ENCODE data around the gene NRG3. TPM values are rescaled to one million over a fixed set of nuclear protein-coding genes. Genes with fewer than 3 reads are reported as not detected.
"Not testable (repeated sequence)": the region's sequence is repeated elsewhere in the genome, so short reads cannot be mapped to it uniquely, and the experiment has no call there.

Gene NRG3
- total and polyA plus RNA-seq, 12 donors: 0.46 to 3.8 (median 1.3) TPM

DNA sequence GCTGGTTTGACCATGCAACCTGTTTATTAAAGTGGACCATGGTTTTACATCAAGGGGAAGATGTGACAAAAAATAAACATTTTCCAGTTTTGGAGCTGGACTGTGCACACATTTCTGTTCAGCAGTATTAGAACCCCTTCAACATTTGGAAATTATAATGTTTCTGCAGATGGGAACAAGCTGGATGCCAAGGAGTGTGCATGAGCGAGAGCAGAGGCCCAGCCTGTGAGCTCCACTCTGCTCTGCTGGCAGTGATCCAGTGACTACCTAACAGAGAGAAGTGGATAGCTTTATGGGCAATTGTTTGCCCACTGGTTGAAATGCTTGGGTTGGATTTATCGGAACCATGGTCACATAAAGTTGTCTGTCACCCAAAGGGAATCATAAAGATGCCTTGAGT lies 456.7 kb downstream of the NRG3 start:
- Histone ChIP-seq H3K9me3 (replicated peaks in 1 of 3) (no peaks in the 10 kb centered on the region), H3K36me3 (replicated peaks in 1 of 2) (no peaks in the 10 kb centered on the region), H3K27ac (no peak overlapping the region), H3K27me3 (no peaks in the 10 kb centered on the region), H3K4me1 (replicated peaks in 1 of 2) (no peaks in the 10 kb centered on the region), H3K4me3 (no peak overlapping the region)
- TF ChIP-seq POLR2A (IDR thresholded peaks at IDR 0.05): no peak
- TF ChIP-seq, protein P1, sequence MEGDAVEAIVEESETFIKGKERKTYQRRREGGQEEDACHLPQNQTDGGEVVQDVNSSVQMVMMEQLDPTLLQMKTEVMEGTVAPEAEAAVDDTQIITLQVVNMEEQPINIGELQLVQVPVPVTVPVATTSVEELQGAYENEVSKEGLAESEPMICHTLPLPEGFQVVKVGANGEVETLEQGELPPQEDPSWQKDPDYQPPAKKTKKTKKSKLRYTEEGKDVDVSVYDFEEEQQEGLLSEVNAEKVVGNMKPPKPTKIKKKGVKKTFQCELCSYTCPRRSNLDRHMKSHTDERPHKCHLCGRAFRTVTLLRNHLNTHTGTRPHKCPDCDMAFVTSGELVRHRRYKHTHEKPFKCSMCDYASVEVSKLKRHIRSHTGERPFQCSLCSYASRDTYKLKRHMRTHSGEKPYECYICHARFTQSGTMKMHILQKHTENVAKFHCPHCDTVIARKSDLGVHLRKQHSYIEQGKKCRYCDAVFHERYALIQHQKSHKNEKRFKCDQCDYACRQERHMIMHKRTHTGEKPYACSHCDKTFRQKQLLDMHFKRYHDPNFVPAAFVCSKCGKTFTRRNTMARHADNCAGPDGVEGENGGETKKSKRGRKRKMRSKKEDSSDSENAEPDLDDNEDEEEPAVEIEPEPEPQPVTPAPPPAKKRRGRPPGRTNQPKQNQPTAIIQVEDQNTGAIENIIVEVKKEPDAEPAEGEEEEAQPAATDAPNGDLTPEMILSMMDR (IDR thresholded peaks at IDR 0.05): no peak
- WGBS, 4 donors: 62 to 88% (median 79%) methylated on average over 2 of the region's 2 CpGs
- intact Hi-C loops (cut with DNase I): no loop called here
- DNase-seq: no peak

DNA sequence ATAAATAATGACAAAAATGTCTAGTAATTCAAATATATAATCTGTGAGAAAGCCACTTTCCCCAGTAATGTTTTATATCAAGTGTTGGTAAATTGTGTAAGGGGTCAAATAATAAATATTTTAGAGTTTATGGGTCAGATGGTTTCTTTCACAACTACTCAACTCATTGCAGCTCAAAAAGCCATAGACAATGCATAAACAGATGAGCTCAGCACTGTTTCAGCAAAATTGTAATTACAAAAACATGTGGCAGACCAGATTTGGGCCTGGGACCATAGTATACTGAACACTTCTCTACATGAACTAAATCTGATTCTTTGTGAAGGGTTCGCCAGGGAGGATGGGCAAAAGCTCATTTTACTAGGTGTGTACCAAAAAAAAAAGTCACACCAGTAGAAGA lies 460.8 kb downstream of the NRG3 start:
- WGBS, 4 donors: 71 to 96% (median 85%) methylated on average over 1 of the region's 1 CpG
- no peak overlapping the region for H3K4me3 ChIP-seq
- intact Hi-C loops (cut with DNase I): no loop called here
- TF ChIP-seq, protein P1 (IDR thresholded peaks at IDR 0.05): no peak
- TF ChIP-seq POLR2A (IDR thresholded peaks at IDR 0.05): no peak
- no peak for DNase-seq
- H3K4me1 ChIP-seq (replicated peaks in 1 of 2): no peaks in the 10 kb centered on the region
- no peaks in the 10 kb centered on the region for H3K27me3 ChIP-seq
- no peaks in the 10 kb centered on the region for H3K9me3 ChIP-seq (replicated peaks in 1 of 3)
- H3K27ac ChIP-seq: no peak overlapping the region
- no peaks in the 10 kb centered on the region for H3K36me3 ChIP-seq (replicated peaks in 1 of 2)

DNA sequence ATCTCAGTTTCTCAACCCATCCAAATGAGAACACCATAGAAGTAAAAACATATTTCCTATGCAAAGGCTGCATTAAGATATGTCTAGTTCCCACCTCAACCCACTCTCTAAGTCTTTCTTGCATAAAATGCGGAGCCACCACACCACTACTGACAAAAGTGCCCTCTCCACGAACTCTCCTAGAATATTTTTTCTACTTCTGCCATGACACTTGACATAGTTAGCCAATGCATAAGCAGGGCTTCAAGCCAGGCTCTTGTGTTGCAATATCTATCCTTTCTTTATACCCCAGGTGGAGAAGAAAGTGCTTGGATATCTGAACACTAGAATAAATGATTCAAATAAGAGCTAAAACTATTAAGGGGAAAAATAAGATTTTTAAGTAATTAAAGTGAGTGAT lies 465.2 kb downstream of the NRG3 start:
- TF ChIP-seq, protein P1 (IDR thresholded peaks at IDR 0.05): no peak
- no peak for TF ChIP-seq POLR2A (IDR thresholded peaks at IDR 0.05)
- 63 to 73% (median 67%) methylated on average over 2 of the region's 2 CpGs for WGBS, 4 donors

GRCh38 chr10:82349590-82349989 lies 474.6 kb downstream of the NRG3 start:
- 84 to 97% (median 89%) methylated on average over 13 to 19 of the region's 26 CpGs for WGBS, 4 donors
- H3K4me1 ChIP-seq (replicated peaks in 1 of 2); DNase-seq; H3K4me3 ChIP-seq; H3K27ac ChIP-seq; H3K27me3 ChIP-seq; H3K36me3 ChIP-seq (replicated peaks in 1 of 2); intact Hi-C loops (cut with DNase I); H3K9me3 ChIP-seq (replicated peaks in 1 of 3): not testable (repeated sequence)

More for the DNA sequence above, 465.2 kb downstream of the NRG3 start:
- Histone ChIP-seq H3K36me3 (replicated peaks in 1 of 2) (no peaks in the 10 kb centered on the region), H3K4me1 (replicated peaks in 1 of 2) (no peaks in the 10 kb centered on the region), H3K9me3 (replicated peaks in 1 of 3) (no peaks in the 10 kb centered on the region), H3K27ac (no peak overlapping the region), H3K4me3 (no peak overlapping the region), H3K27me3 (no peaks in the 10 kb centered on the region)
- no peak for DNase-seq
- intact Hi-C loops (cut with DNase I): no loop called here

- 88 to 91% (median 89%) methylated on average over 3 of the region's 3 CpGs for WGBS, 4 donors
- DNase-seq: no peak
Observed at GRCh38 chr10:82353381-82353780, 478.4 kb downstream of the NRG3 start.

More at GRCh38 chr10:82353381-82353780, 478.4 kb downstream of the NRG3 start:
- Histone ChIP-seq H3K4me1 (replicated peaks in 1 of 2) (no peaks in the 10 kb centered on the region), H3K4me3 (no peak overlapping the region), H3K9me3 (replicated peaks in 1 of 3) (no peaks in the 10 kb centered on the region), H3K36me3 (replicated peaks in 1 of 2) (no peaks in the 10 kb centered on the region), H3K27ac (no peak overlapping the region), H3K27me3 (no peaks in the 10 kb centered on the region)
- intact Hi-C loops (cut with DNase I): no loop called here
- TF ChIP-seq, protein P1 (IDR thresholded peaks at IDR 0.05): no peak
- TF ChIP-seq POLR2A (IDR thresholded peaks at IDR 0.05): no peak
